Gastrocnemius medialis (tissue), 4 donors: ENCODE results near the gene ASB18. TPM values are rescaled to one million over a fixed set of nuclear protein-coding genes. Genes with fewer than 3 reads are reported as not detected.
A peak's percentile ranks its signal among the peaks of the same experiment; 100 is the strongest.

Source experiments
- ATAC-seq, 2 donors: fragments of 150-250 bp; one replicate each; pipeline ENCODE4 v1.9.1; 2016
- DNase-seq, 2 donors: peaks; one replicate each; pipeline ENCODE4 v3.0.0-alpha.2; 2019
- H3K27ac ChIP-seq, 4 donors: fragments of 200-600 bp; sonication (generic); 1 replicate in 1 of 4; 2 replicates in 3 of 4; pipeline ENCODE4 v1.5.1; 2016 to 2018; ENCODE audit warnings: mild to moderate bottlenecking in 2 of 4, moderate library complexity in 1 of 4
- H3K27me3 ChIP-seq, 3 donors: fragments of 200-600 bp; sonication (generic) in 2 of 3; 1 replicate in 1 of 3; 2 replicates in 2 of 3; pipeline versions ENCODE4 v1.5.1 to v1.6.0; 2016 to 2019; ENCODE audit warnings: mild to moderate bottlenecking in 1 of 3, moderate library complexity in 1 of 3
- H3K36me3 ChIP-seq, 2 donors: fragments of 200-600 bp; sonication (generic) in 1 of 2; one replicate each; pipeline ENCODE4 v1.5.1; 2017 to 2018
- H3K4me1 ChIP-seq, 2 donors: fragments of 200-600 bp; sonication (generic) in 1 of 2; one replicate each; pipeline ENCODE4 v1.5.1; 2016 to 2017; ENCODE audit warnings: mild to moderate bottlenecking in 2 of 2
- H3K4me3 ChIP-seq, 4 donors: fragments of 200-600 bp; sonication (generic) in 3 of 4; 1 replicate in 1 of 4; 2 replicates in 3 of 4; pipeline ENCODE4 v1.5.1; 2016 to 2019; ENCODE audit warnings: mild to moderate bottlenecking in 2 of 4
- H3K9me3 ChIP-seq, 3 donors: fragments of 200-600 bp; sonication (generic) in 2 of 3; 1 replicate in 1 of 3; 2 replicates in 2 of 3; pipeline ENCODE4 v1.5.1; 2016 to 2019
- CTCF ChIP-seq, 5 experiments: fragments of 450-650 bp in 3 of 5; fragments of 200-600 bp in 2 of 5; sonication (generic) in 2 of 5; IDR thresholded peaks in 4 of 5; conservative IDR thresholded peaks in 1 of 5; 1 replicate in 4 of 5; 2 replicates in 1 of 5; pipeline ENCODE4 v1.5.1; 2016 to 2019; ENCODE audit warnings: antibody characterized with exemption in 5 of 5, mild to moderate bottlenecking in 3 of 5, moderate library complexity in 3 of 5
- POLR2A ChIP-seq, 2 donors: fragments of 450-650 bp; IDR thresholded peaks; one replicate each; pipeline ENCODE4 v1.6.1; 2017; ENCODE audit warnings: antibody characterized with exemption in 2 of 2, mild to moderate bottlenecking in 2 of 2, moderate library complexity in 2 of 2
- in situ Hi-C, 4 donors: fragments of 200-750 bp; cut with MboI; loops; one replicate each; pipeline versions ENCODE4 v1.15.0 to v1.8.0; 2017; ENCODE audit warnings: low sequenced_read_pairs in 4 of 4
- intact Hi-C: fragments of 100-400 bp; cut with DNase I; formaldehyde crosslinking; loops from one replicate; pipeline ENCODE4 v1.15.1; 2023; ENCODE audit warnings: low total_unique reads
- total RNA-seq, 4 donors: library from RNA; depleted of rRNA; stranded (reverse); fragments of >200 nt; gene quantifications; one replicate each; pipeline versions ENCODE4 v1.1.0 to v1.2.3, GENCODE V29; 2016

Gene ASB18
- total RNA-seq, 4 donors from 2014 or later: 0.16 to 0.17 TPM; not detected in 2

GRCh38 chr2:236210536-236210935 lies 53.7 kb downstream of the ASB18 start:
- no peak for TF ChIP-seq POLR2A (IDR thresholded peaks at IDR 0.05)
- TF ChIP-seq CTCF (IDR thresholded peaks at IDR 0.05 in 4 of 5, conservative IDR thresholded peaks at IDR 0.05 in 1 of 5): no peak
- ATAC-seq (peak; percentile 60 to 61), DNase-seq (peak in 1 of 2 donors; percentile 7)
- Histone ChIP-seq H3K4me3 (no peak overlapping the region), H3K27ac (no peak overlapping the region), H3K36me3 (no peaks in the 10 kb centered on the region), H3K9me3 (no peaks in the 10 kb centered on the region), H3K27me3 (peaks cover 0 to 2% (median 0%) of the 10 kb centered on the region in 3 donors), H3K4me1 (peaks cover 0 to 7% of the 10 kb centered on the region in 2 donors)
- intact Hi-C loops (no loop called here), in situ Hi-C loops (no loop called here)

GRCh38 chr2:236209996-236210395 lies 54.2 kb downstream of the ASB18 start:
- in situ Hi-C loops: no loop called here
- Histone ChIP-seq H3K27me3 (peaks cover 0 to 2% (median 0%) of the 10 kb centered on the region in 3 donors), H3K9me3 (no peaks in the 10 kb centered on the region), H3K27ac (no peak overlapping the region), H3K4me1 (peaks cover 0 to 7% of the 10 kb centered on the region in 2 donors), H3K36me3 (no peaks in the 10 kb centered on the region), H3K4me3 (no peak overlapping the region)
- no peak for DNase-seq
- TF ChIP-seq POLR2A (IDR thresholded peaks at IDR 0.05) (no peak), CTCF (IDR thresholded peaks at IDR 0.05 in 4 of 5, conservative IDR thresholded peaks at IDR 0.05 in 1 of 5) (no peak)
- intact Hi-C loops: no loop called here
- no peak for ATAC-seq

- Histone ChIP-seq H3K9me3 (no peaks in the 10 kb centered on the region), H3K27me3 (peaks cover 0 to 2% (median 0%) of the 10 kb centered on the region in 3 donors), H3K36me3 (no peaks in the 10 kb centered on the region), H3K27ac (no peak overlapping the region), H3K4me1 (peaks cover 0 to 7% of the 10 kb centered on the region in 2 donors), H3K4me3 (no peak overlapping the region)
- no peak for ATAC-seq
- in situ Hi-C loops: no loop called here
- no peak for TF ChIP-seq CTCF (IDR thresholded peaks at IDR 0.05 in 4 of 5, conservative IDR thresholded peaks at IDR 0.05 in 1 of 5)
- TF ChIP-seq POLR2A (IDR thresholded peaks at IDR 0.05): no peak
- DNase-seq: no peak
- intact Hi-C loops: no loop called here
Observed at GRCh38 chr2:236209535-236209934, 54.7 kb downstream of the ASB18 start.

GRCh38 chr2:236208019-236208926 lies 55.9 kb downstream of the ASB18 start:
- peaks cover 0 to 7% of the 10 kb centered on the region in 2 donors for H3K4me1 ChIP-seq
- H3K36me3 ChIP-seq: no peaks in the 10 kb centered on the region
- ATAC-seq: no peak
- H3K27ac ChIP-seq: no peak overlapping the region
- DNase-seq: no peak
- TF ChIP-seq POLR2A (IDR thresholded peaks at IDR 0.05): no peak
- TF ChIP-seq CTCF (IDR thresholded peaks at IDR 0.05 in 4 of 5, conservative IDR thresholded peaks at IDR 0.05 in 1 of 5): no peak
- no peaks in the 10 kb centered on the region for H3K9me3 ChIP-seq
- intact Hi-C loops: no loop called here
- in situ Hi-C loops: no loop called here
- H3K4me3 ChIP-seq: no peak overlapping the region
- peaks cover 0 to 2% (median 0%) of the 10 kb centered on the region in 3 donors for H3K27me3 ChIP-seq
